HS-27A (cell line): ENCODE measurements around the gene PSMA3.
"Not testable (repeated sequence)": the region's sequence is repeated elsewhere in the genome, so short reads cannot be mapped to it uniquely, and the experiment has no call there.

Experiments
- DNase-seq: peaks from one replicate; pipeline ENCODE4 v3.0.0-alpha.2; 2012; ENCODE audit warnings: low read depth, missing footprints

The PSMA3 gene

GRCh38 chr14:58244556-58245387 lies at the start of gene PSMA3:
PSMA3 (plus strand) TSS chr14:58244843; CDS start chr14:58244921, 78 bp downstream.
- DNase-seq: peak; percentile 77

- no peak for DNase-seq
Observed at GRCh38 chr14:58196198-58196597, 48.4 kb upstream of the PSMA3 start.

GRCh38 chr14:58198086-58198485 lies 46.6 kb upstream of the PSMA3 start:
- no peak for DNase-seq

- DNase-seq: peak; percentile 56
Observed at GRCh38 chr14:58199726-58200479, 44.7 kb upstream of the PSMA3 start, which contains the start of gene ACTR10. ACTR10 (plus strand) TSS chr14:58200149; CDS start chr14:58200218, 69 bp downstream.

GRCh38 chr14:58200480-58200841 lies 44.2 kb upstream of the PSMA3 start:
- DNase-seq: no peak

- no peak for DNase-seq
Observed at GRCh38 chr14:58200846-58201245, 43.8 kb upstream of the PSMA3 start.

- no peak for DNase-seq
Observed at GRCh38 chr14:58213176-58213575, 31.5 kb upstream of the PSMA3 start.

GRCh38 chr14:58215191-58215914 lies 29.3 kb upstream of the PSMA3 start:
- DNase-seq: no peak

- no peak for DNase-seq
Observed at GRCh38 chr14:58216544-58216943, 28.1 kb upstream of the PSMA3 start.

- DNase-seq: no peak
Observed at GRCh38 chr14:58227096-58227819, 17.4 kb upstream of the PSMA3 start.

- DNase-seq: no peak
Observed at GRCh38 chr14:58238252-58239243, 6.1 kb upstream of the PSMA3 start.

GRCh38 chr14:58239244-58240195 lies 5.1 kb upstream of the PSMA3 start:
- peak; percentile 43 for DNase-seq

- DNase-seq: peak; percentile 27
Observed at GRCh38 chr14:58243790-58244555, 670 bp upstream of the PSMA3 start.

- DNase-seq: no peak
Observed at GRCh38 chr14:58245562-58245961, 919 bp downstream of the PSMA3 start.

- DNase-seq: no peak
Observed at GRCh38 chr14:58249611-58250010, 5.0 kb downstream of the PSMA3 start.

- DNase-seq: no peak
Observed at GRCh38 chr14:58258156-58258555, 13.5 kb downstream of the PSMA3 start.

GRCh38 chr14:58262005-58262404 lies 17.4 kb downstream of the PSMA3 start:
- DNase-seq: not testable (repeated sequence)

- no peak for DNase-seq
Observed at GRCh38 chr14:58265401-58265800, 20.8 kb downstream of the PSMA3 start.

- DNase-seq: no peak
Observed at GRCh38 chr14:58270628-58271027, 26.0 kb downstream of the PSMA3 start.
